Body of pancreas (tissue), 4 donors: ENCODE measurements around the gene PHF13. TPM values are rescaled to one million over a fixed set of nuclear protein-coding genes. Genes with fewer than 3 reads are reported as not detected.
"Not testable (repeated sequence)": the region's sequence is repeated elsewhere in the genome, so short reads cannot be mapped to it uniquely, and the experiment has no call there.

Experiments
- ATAC-seq: fragments of 150-250 bp; one replicate; pipeline ENCODE4 v1.9.1; 2016
- DNase-seq, 4 donors: peaks; one replicate each; pipeline ENCODE4 v3.0.0-alpha.2; 2019
- H3K27ac ChIP-seq, 4 donors: fragments of 200-600 bp; sonication (generic); 1 replicate in 3 of 4; 2 replicates in 1 of 4; pipeline versions ENCODE4 v1.5.1 to v1.6.1; 2016 to 2019; ENCODE audit warnings: mild to moderate bottlenecking in 1 of 4, mixed read lengths in 1 of 4, moderate library complexity in 1 of 4
- H3K27me3 ChIP-seq, 2 donors: fragments of 200-600 bp; sonication (generic); one replicate each; pipeline ENCODE4 v1.6.0; 2016; ENCODE audit warnings: mild to moderate bottlenecking in 1 of 2
- H3K36me3 ChIP-seq, 2 donors: fragments of 200-600 bp; sonication (generic); replicated peaks in 1 of 2; 2 replicates each; pipeline ENCODE4 v1.5.1; 2016; ENCODE audit warnings: low read depth in 2 of 2; ENCODE audit not compliant: insufficient read depth in 1 of 2
- H3K4me1 ChIP-seq: fragments of 200-600 bp; sonication (generic); one replicate; pipeline ENCODE4 v1.6.0; 2016
- H3K4me3 ChIP-seq, 2 donors: fragments of 200-600 bp; sonication (generic); 1 replicate in 1 of 2; 2 replicates in 1 of 2; pipeline ENCODE4 v1.5.1; 2016 to 2019
- H3K9me3 ChIP-seq, 3 donors: fragments of 200-600 bp; sonication (generic); 1 replicate in 2 of 3; 2 replicates in 1 of 3; pipeline ENCODE4 v1.5.1; 2016
- CTCF ChIP-seq, 7 experiments: fragments of 450-650 bp in 4 of 7; fragments of 200-600 bp in 3 of 7; sonication (generic) in 3 of 7; IDR thresholded peaks; one replicate each; pipeline ENCODE4 v1.5.1; 2016 to 2019; ENCODE audit warnings: antibody characterized with exemption in 7 of 7
- POLR2A ChIP-seq, 3 donors: fragments of 450-650 bp; IDR thresholded peaks; one replicate each; pipeline ENCODE4 v1.6.1; 2016; ENCODE audit warnings: antibody characterized with exemption in 3 of 3, mild to moderate bottlenecking in 2 of 3
- WGBS, 2 donors: methylation state at CpG; one replicate each; pipeline ENCODE4 v1.1.5; 2017; 5-methylcytosine and 5-hydroxymethylcytosine counted together
- intact Hi-C: fragments of 100-400 bp; cut with DNase I; formaldehyde crosslinking; loops from one replicate; pipeline ENCODE4 v1.15.1; 2023
- total RNA-seq, 2 donors: library from RNA; depleted of rRNA; stranded (reverse); fragments of >200 nt; gene quantifications; one replicate each; pipeline ENCODE4 v1.1.0, GENCODE V29; 2016

Gene PHF13
- total RNA-seq, 2 donors from 2014 or later, result 6.2 to 9.6 TPM

- intact Hi-C loops, result no loop called here
- WGBS, 2 donors, result 83 to 90% methylated on average over 6 to 9 of the region's 9 CpGs
- Histone ChIP-seq H3K36me3 (peaks cover 7 to 18% of the 10 kb centered on the region in 2 donors), H3K9me3 (no peaks in the 10 kb centered on the region), H3K27ac (peak overlapping the region in 1 of 4 donors; percentile 8), H3K4me1 (peaks cover 16% of the 10 kb centered on the region), H3K4me3 (no peak overlapping the region), H3K27me3 (no peaks in the 10 kb centered on the region)
- no peak for DNase-seq
- no peak for ATAC-seq
- no peak for TF ChIP-seq CTCF (IDR thresholded peaks at IDR 0.05)
- no peak for TF ChIP-seq POLR2A (IDR thresholded peaks at IDR 0.05)
These were observed 24.2 kb downstream of the PHF13 start for GRCh38 chr1:6637770-6638169.

- peaks cover 16% of the 10 kb centered on the region for H3K4me1 ChIP-seq
- intact Hi-C loops, result no loop called here
- WGBS, 2 donors, result 56 to 62% methylated on average over 18 of the region's 18 CpGs
- H3K27me3 ChIP-seq, result no peaks in the 10 kb centered on the region
- no peak for TF ChIP-seq POLR2A (IDR thresholded peaks at IDR 0.05)
- no peak for TF ChIP-seq CTCF (IDR thresholded peaks at IDR 0.05)
- H3K9me3 ChIP-seq, result no peaks in the 10 kb centered on the region
- H3K4me3 ChIP-seq, result no peak overlapping the region
- H3K27ac ChIP-seq, result peak overlapping the region in 1 of 4 donors; percentile 8
- ATAC-seq (peak; percentile 33), DNase-seq (peak; percentile 56 to 85 (median 80))
- H3K36me3 ChIP-seq, result peaks cover 6 to 18% of the 10 kb centered on the region in 2 donors
These were observed 24.7 kb downstream of the PHF13 start for GRCh38 chr1:6638226-6638625.

- H3K36me3 ChIP-seq, result peaks cover 6 to 16% of the 10 kb centered on the region in 2 donors
- intact Hi-C loops, result loop anchor here (10.0 kb wide), 1 partner anchor 156 kb away; no protein-coding TSS in a partner anchor
- ATAC-seq, H3K4me3 ChIP-seq, H3K27ac ChIP-seq, H3K4me1 ChIP-seq, DNase-seq, H3K9me3 ChIP-seq, H3K27me3 ChIP-seq: not testable (repeated sequence)
- 86 to 91% methylated on average over 3 of the region's 3 CpGs for WGBS, 2 donors
These were observed 27.3 kb downstream of the PHF13 start for GRCh38 chr1:6640867-6641266.

- H3K27me3 ChIP-seq, result no peaks in the 10 kb centered on the region
- DNase-seq, result no peak
- H3K36me3 ChIP-seq, result peaks cover 0 to 4% of the 10 kb centered on the region in 2 donors
These were observed 31.5 kb downstream of the PHF13 start for GRCh38 chr1:6645018-6645417.

GRCh38 chr1:6646499-6647148 lies 33.1 kb downstream of the PHF13 start:
- WGBS, 2 donors, result 37 to 61% methylated on average over 8 to 10 of the region's 10 CpGs
- ATAC-seq, result peak; percentile 69
- peak; percentile 27 to 77 (median 63) for TF ChIP-seq CTCF (IDR thresholded peaks at IDR 0.05)
- TF ChIP-seq POLR2A (IDR thresholded peaks at IDR 0.05), result no peak
- H3K27ac ChIP-seq, result no peak overlapping the region
- intact Hi-C loops, result loop anchor here (10.0 kb wide), 1 partner anchor 162 kb away; no protein-coding TSS in a partner anchor
- peak; percentile 36 to 66 (median 48) for DNase-seq
- H3K4me1 ChIP-seq, result no peaks in the 10 kb centered on the region
- no peaks in the 10 kb centered on the region for H3K9me3 ChIP-seq
- peaks cover 0 to 3% of the 10 kb centered on the region in 2 donors for H3K36me3 ChIP-seq
- H3K27me3 ChIP-seq, result no peaks in the 10 kb centered on the region
- no peak overlapping the region for H3K4me3 ChIP-seq

More at GRCh38 chr1:6645018-6645417, 31.5 kb downstream of the PHF13 start:
- no peak overlapping the region for H3K27ac ChIP-seq
- H3K4me1 ChIP-seq, result no peaks in the 10 kb centered on the region
- intact Hi-C loops, result loop anchor here (10.0 kb wide), 1 partner anchor 160 kb away; no protein-coding TSS in a partner anchor
- H3K9me3 ChIP-seq, result no peaks in the 10 kb centered on the region
- no peak for ATAC-seq
- WGBS, 2 donors, result 88 to 89% methylated on average over 6 to 7 of the region's 7 CpGs
- TF ChIP-seq CTCF (IDR thresholded peaks at IDR 0.05) (no peak), POLR2A (IDR thresholded peaks at IDR 0.05) (no peak)
- H3K4me3 ChIP-seq, result no peak overlapping the region
